Mesenteric fat pad (tissue), 1 donor: ENCODE results near the gene JMJD4. TPM values are rescaled to one million over a fixed set of nuclear protein-coding genes. Genes with fewer than 3 reads are reported as not detected.
"Not testable (repeated sequence)": the region's sequence is repeated elsewhere in the genome, so short reads cannot be mapped to it uniquely, and the experiment has no call there.

Experiments
- DNase-seq: peaks from one replicate; pipeline ENCODE4 v3.0.0-alpha.2; 2020; ENCODE audit warnings: low spot score
- total RNA-seq: library from RNA; stranded (reverse); fragmentation: NEBNext Ultra II Directional; extraction: Animal tissue kit (Norgen Biotek cat#: 25700); gene quantifications from one replicate; pipeline ENCODE4 v1.2.1, GENCODE V29; 2021
- donor health status: DM: yes; HTN: yes; CAD: no.

JMJD4 gene
- total RNA-seq, 1 donor from 2014 or later = 18.4 TPM

DNA sequence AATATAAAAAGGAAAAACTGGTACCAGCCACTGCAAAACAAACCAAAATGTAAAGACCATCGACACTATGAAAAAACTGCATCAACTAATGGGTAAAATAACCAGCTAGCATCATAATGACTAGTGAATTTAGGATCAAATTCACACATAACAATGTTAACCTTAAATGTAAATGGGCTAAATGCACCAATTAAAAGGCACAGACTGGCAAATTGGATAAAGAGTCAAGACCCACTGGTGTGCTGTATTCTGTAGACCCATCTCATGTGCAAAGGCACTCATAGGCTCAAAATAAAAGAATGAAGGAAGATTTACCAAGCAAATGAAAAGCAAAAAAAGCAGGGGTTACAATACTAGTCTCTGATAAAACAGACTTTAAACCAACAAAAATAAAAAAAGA, 33.5 kb downstream of the JMJD4 start:
- not testable (repeated sequence) for DNase-seq

DNA sequence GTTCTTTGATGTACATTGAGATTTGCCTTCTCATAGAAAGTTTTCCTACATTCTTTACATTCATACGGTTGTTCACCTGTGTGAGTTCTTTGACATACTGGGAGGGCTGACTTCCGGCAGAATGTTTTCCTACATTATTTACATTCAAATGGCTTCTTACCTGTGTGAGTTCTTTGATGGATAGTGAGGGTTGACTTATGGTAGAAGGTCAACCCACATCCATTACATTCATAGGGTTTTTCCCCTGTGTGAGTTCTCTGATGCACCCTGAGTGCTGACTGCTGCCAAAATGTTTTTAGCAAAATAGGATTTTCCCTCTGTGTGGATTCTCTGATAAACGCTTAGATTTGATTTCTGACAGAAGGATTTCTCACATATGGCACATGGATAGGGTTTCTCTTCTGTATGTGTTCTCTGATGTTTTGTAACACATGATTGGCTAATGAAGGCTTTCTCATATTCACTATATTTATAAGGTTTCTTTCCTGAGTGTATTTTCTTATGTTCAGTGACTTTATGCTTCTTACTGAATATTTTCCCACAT, 37.7 kb downstream of the JMJD4 start:
- DNase-seq = no peak

DNA sequence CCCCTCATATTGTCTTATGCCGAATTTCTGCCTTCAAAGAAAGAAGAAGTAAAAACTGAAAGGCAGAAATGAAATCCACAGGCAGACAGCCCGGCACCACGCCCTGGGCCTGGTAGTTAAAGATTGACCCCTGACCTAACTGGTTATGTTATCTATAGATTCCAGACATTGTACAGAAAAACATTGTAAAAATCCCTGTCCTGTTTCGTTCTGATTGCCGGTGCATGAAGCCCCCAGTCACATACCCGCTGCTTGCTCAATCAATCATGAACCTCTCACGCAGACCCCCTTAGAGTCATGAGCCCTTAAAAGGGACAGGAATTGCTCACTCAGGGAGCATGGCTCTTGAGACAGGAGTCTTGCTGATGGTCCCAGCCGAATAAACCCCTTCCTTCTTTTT, 49.3 kb downstream of the JMJD4 start:
- DNase-seq = no peak

Other genes starting within 250 kb of the JMJD4 start
- 5.1 TPM for gene ZNF678, start 171.7 kb downstream of the JMJD4 start, total RNA-seq
- 18.8 TPM for gene SNAP47, start 133 bp upstream of the JMJD4 start, total RNA-seq
- not detected for gene PRSS38, start 80.4 kb upstream of the JMJD4 start, total RNA-seq
- gene WNT9A, start 212.6 kb upstream of the JMJD4 start, total RNA-seq = 1.3 TPM